Panc1 (cell line): ENCODE results near the gene RAP1GDS1. TPM values are rescaled to one million over a fixed set of nuclear protein-coding genes. Genes with fewer than 3 reads are reported as not detected.

Experiments used
- ATAC-seq: fragments of 200-7000 bp; cut with Tn5 transposase; 2 replicates; pipeline ENCODE4 v1.9.1; 2020; ENCODE audit warnings: mild to moderate bottlenecking, moderate library complexity
- BruUV-seq: library from RNA; stranded (reverse); fragments of 400-500 nt; replicated peaks from 2 replicates; lab custom pipeline; 2021; lab: Mats Ljungman, UMichigan
- CTCF ChIA-PET: fragments of 300-600 bp; sonication (Branson Sonifier 250); formaldehyde crosslinking; loops from one replicate; lab custom pipeline; 2022; ENCODE audit warnings: antibody characterized with exemption; lab: Charles Lee
- POLR2A ChIA-PET: fragments of 300-600 bp; sonication (Branson Sonifier 250); formaldehyde crosslinking; loops from one replicate; lab custom pipeline; 2022; ENCODE audit warnings: antibody characterized with exemption; lab: Charles Lee
- DNase-seq: peaks from one replicate; pipeline ENCODE4 v3.0.0-alpha.2; 2010; ENCODE audit warnings: low read depth, low spot score
- H3K27ac ChIP-seq: 2 replicates; pipeline ENCODE4 v1.5.1; 2011; ENCODE audit warnings: mild to moderate bottlenecking, low read length, inconsistent platforms
- H3K27me3 ChIP-seq: fragments of 200-500 bp; sonication (Bioruptor generic); 2 replicates; pipeline ENCODE4 v1.6.0; 2014; ENCODE audit warnings: low read length, inconsistent platforms; ENCODE audit not compliant: control insufficient read depth, insufficient read depth
- H3K36me3 ChIP-seq: fragments of 200-500 bp; sonication (Bioruptor generic); 2 replicates; pipeline ENCODE4 v1.5.1; 2014; ENCODE audit warnings: inconsistent platforms, mild to moderate bottlenecking, low read length, moderate library complexity; ENCODE audit not compliant: control insufficient read depth, insufficient read depth
- H3K4me1 ChIP-seq: 2 replicates; pipeline ENCODE4 v1.5.1; 2011; ENCODE audit warnings: inconsistent platforms, mild to moderate bottlenecking, low read length, moderate library complexity; ENCODE audit not compliant: control insufficient read depth, insufficient read depth
- H3K4me3 ChIP-seq, 2 experiments: 2 replicates each; pipeline ENCODE4 v1.5.1; 2011 to 2012; ENCODE audit warnings: low read depth in 2 of 2, low read length in 2 of 2, mild to moderate bottlenecking in 2 of 2, inconsistent platforms in 1 of 2, moderate library complexity in 1 of 2
- H3K9me3 ChIP-seq: fragments of 200-500 bp; sonication (Bioruptor generic); 2 replicates; pipeline ENCODE4 v1.5.1; 2014; ENCODE audit warnings: low read depth, mild to moderate bottlenecking, inconsistent platforms, low read length, moderate library complexity; ENCODE audit not compliant: control insufficient read depth, insufficient read depth
- POLR2AphosphoS5 ChIP-seq: IDR thresholded peaks from 2 replicates; pipeline ENCODE4 v1.6.1; 2012; ENCODE audit warnings: mild to moderate bottlenecking, low read depth, low read length, moderate library complexity
- SIN3A ChIP-seq: IDR thresholded peaks from 2 replicates; pipeline ENCODE4 v1.6.1; 2012; ENCODE audit warnings: low read depth, mild to moderate bottlenecking, low read length, moderate library complexity, borderline replicate concordance; ENCODE audit not compliant: insufficient read depth
- TCF7L2 ChIP-seq: IDR thresholded peaks from 2 replicates; pipeline ENCODE4 v1.6.1; 2011; ENCODE audit warnings: mild to moderate bottlenecking, low read depth, low read length, inconsistent platforms
- in situ Hi-C: cut with HindIII; loops from 2 replicates; pipeline ENCODE4 v1.10.0; 2016; ENCODE audit warnings: low sequenced_read_pairs, low pct_unique_long_range_greater_than_20kb
- intact Hi-C: fragments of 100-400 bp; cut with micrococcal nuclease; formaldehyde crosslinking; loops from one replicate; pipeline ENCODE4 v1.10.0; 2022; ENCODE audit not compliant: unreplicated experiment
- total RNA-seq: library from RNA; stranded (reverse); gene quantifications from one replicate; pipeline ENCODE4 v1.2.1, GENCODE V29; 2021; ENCODE audit not compliant: unreplicated experiment
- TF ChIP-seq, protein P1 (sequence below), 2 experiments: IDR thresholded peaks; 2 replicates each; pipeline ENCODE4 v1.6.1; 2011 to 2012; ENCODE audit warnings: low read depth in 2 of 2, control low read depth in 1 of 2, low read length in 1 of 2, mild to moderate bottlenecking in 1 of 2, moderate library complexity in 1 of 2; ENCODE audit not compliant: insufficient read depth in 1 of 2
- TF ChIP-seq, protein P2 (sequence below): fragments of 450-650 bp; IDR thresholded peaks from 2 replicates; pipeline ENCODE4 v1.5.1; 2017; ENCODE audit warnings: mild to moderate bottlenecking

Gene RAP1GDS1
- total RNA-seq, 1 experiment from 2014 or later: 39.7 TPM

- Histone ChIP-seq H3K4me3 (no peak overlapping the region), H3K27ac (no peak overlapping the region), H3K27me3 (no peaks in the 10 kb centered on the region), H3K4me1 (no peaks in the 10 kb centered on the region), H3K36me3 (no peaks in the 10 kb centered on the region), H3K9me3 (no peaks in the 10 kb centered on the region)
- CTCF ChIA-PET: no interaction called here
- TF ChIP-seq, protein P1, sequence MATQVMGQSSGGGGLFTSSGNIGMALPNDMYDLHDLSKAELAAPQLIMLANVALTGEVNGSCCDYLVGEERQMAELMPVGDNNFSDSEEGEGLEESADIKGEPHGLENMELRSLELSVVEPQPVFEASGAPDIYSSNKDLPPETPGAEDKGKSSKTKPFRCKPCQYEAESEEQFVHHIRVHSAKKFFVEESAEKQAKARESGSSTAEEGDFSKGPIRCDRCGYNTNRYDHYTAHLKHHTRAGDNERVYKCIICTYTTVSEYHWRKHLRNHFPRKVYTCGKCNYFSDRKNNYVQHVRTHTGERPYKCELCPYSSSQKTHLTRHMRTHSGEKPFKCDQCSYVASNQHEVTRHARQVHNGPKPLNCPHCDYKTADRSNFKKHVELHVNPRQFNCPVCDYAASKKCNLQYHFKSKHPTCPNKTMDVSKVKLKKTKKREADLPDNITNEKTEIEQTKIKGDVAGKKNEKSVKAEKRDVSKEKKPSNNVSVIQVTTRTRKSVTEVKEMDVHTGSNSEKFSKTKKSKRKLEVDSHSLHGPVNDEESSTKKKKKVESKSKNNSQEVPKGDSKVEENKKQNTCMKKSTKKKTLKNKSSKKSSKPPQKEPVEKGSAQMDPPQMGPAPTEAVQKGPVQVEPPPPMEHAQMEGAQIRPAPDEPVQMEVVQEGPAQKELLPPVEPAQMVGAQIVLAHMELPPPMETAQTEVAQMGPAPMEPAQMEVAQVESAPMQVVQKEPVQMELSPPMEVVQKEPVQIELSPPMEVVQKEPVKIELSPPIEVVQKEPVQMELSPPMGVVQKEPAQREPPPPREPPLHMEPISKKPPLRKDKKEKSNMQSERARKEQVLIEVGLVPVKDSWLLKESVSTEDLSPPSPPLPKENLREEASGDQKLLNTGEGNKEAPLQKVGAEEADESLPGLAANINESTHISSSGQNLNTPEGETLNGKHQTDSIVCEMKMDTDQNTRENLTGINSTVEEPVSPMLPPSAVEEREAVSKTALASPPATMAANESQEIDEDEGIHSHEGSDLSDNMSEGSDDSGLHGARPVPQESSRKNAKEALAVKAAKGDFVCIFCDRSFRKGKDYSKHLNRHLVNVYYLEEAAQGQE (IDR thresholded peaks at IDR 0.05; ENCODE audit: insufficient read depth in 1 of 2, low read depth in 2 of 2, low read length in 1 of 2): no peak
- TF ChIP-seq TCF7L2: no peak
- TF ChIP-seq POLR2AphosphoS5: no peak
- in situ Hi-C loops (no loop called here), intact Hi-C loops (no loop called here)
- BruUV-seq: no TSS peak
- ATAC-seq (no peak), DNase-seq (no peak)
- POLR2A ChIA-PET: no interaction called here
Measured at GRCh38 chr4:98447648-98448047, 186.5 kb downstream of the RAP1GDS1 start.

GRCh38 chr4:98448908-98449307 lies 187.7 kb downstream of the RAP1GDS1 start:
- Histone ChIP-seq H3K4me3 (no peak overlapping the region), H3K9me3 (no peaks in the 10 kb centered on the region), H3K36me3 (no peaks in the 10 kb centered on the region), H3K4me1 (no peaks in the 10 kb centered on the region), H3K27ac (no peak overlapping the region), H3K27me3 (no peaks in the 10 kb centered on the region)
- POLR2A ChIA-PET: no interaction called here
- CTCF ChIA-PET: no interaction called here
- DNase-seq (no peak), ATAC-seq (no peak)
- in situ Hi-C loops: no loop called here
- intact Hi-C loops: no loop called here
- no TSS peak for BruUV-seq
- TF ChIP-seq TCF7L2 (no peak), POLR2AphosphoS5 (no peak), SIN3A (no peak)
- TF ChIP-seq, protein P1 (IDR thresholded peaks at IDR 0.05; ENCODE audit: insufficient read depth in 1 of 2, low read depth in 2 of 2, low read length in 1 of 2): no peak
- TF ChIP-seq, protein P2, sequence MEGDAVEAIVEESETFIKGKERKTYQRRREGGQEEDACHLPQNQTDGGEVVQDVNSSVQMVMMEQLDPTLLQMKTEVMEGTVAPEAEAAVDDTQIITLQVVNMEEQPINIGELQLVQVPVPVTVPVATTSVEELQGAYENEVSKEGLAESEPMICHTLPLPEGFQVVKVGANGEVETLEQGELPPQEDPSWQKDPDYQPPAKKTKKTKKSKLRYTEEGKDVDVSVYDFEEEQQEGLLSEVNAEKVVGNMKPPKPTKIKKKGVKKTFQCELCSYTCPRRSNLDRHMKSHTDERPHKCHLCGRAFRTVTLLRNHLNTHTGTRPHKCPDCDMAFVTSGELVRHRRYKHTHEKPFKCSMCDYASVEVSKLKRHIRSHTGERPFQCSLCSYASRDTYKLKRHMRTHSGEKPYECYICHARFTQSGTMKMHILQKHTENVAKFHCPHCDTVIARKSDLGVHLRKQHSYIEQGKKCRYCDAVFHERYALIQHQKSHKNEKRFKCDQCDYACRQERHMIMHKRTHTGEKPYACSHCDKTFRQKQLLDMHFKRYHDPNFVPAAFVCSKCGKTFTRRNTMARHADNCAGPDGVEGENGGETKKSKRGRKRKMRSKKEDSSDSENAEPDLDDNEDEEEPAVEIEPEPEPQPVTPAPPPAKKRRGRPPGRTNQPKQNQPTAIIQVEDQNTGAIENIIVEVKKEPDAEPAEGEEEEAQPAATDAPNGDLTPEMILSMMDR: no peak
